C4-2B (cell line): ENCODE results near the gene ZNF524.

ENCODE experiments used
- ZFX ChIP-seq: fragments of 450-650 bp; IDR thresholded peaks from 2 replicates; pipeline ENCODE4 v1.6.1; 2017
- TF ChIP-seq, protein P1 (sequence below): fragments of 450-650 bp; conservative IDR thresholded peaks from 2 replicates; pipeline ENCODE4 v1.5.1; 2017; ENCODE audit warnings: mild to moderate bottlenecking

DNA sequence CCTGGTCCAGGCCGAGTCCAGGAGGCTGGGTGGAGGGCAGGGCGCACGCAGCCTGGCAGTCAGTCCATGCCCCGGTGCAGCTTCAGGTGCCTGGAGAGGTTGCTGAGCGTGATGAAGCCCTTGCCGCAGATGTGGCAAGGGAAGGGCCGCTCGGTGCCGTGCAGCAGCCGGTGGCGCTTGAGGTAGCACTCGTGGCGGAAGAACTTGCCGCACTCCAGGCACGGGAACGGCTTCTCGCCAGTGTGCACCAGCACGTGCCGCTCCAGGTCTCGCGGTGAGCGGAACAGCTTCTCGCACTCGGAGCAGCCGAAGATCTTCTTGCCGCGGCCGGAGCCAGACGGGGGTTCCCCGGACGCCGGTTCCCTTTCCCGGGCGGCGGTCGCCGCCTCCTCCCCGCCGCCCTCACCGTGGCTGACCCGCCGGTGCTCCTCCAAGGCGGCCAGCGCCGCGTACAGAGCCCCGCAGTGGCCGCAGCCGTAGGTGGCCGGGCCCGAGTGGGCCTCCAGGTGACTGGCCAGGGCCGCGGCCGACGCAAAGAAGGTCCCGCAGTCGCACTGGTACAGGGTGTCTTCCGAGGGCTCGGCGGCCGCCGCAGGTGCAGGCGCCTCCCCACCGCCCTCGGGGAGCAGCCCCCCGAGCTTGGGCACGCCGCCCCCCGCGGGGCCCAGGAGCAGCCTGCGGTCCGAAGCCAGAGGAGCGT, 7.5 kb upstream of the ZNF524 start:
- TF ChIP-seq, protein P1, sequence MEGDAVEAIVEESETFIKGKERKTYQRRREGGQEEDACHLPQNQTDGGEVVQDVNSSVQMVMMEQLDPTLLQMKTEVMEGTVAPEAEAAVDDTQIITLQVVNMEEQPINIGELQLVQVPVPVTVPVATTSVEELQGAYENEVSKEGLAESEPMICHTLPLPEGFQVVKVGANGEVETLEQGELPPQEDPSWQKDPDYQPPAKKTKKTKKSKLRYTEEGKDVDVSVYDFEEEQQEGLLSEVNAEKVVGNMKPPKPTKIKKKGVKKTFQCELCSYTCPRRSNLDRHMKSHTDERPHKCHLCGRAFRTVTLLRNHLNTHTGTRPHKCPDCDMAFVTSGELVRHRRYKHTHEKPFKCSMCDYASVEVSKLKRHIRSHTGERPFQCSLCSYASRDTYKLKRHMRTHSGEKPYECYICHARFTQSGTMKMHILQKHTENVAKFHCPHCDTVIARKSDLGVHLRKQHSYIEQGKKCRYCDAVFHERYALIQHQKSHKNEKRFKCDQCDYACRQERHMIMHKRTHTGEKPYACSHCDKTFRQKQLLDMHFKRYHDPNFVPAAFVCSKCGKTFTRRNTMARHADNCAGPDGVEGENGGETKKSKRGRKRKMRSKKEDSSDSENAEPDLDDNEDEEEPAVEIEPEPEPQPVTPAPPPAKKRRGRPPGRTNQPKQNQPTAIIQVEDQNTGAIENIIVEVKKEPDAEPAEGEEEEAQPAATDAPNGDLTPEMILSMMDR, result no peak
- no peak for TF ChIP-seq ZFX
